Parathyroid adenoma (tissue), 2 donors: ENCODE results near the gene DLGAP3.

ENCODE experiments used
- H2AFZ ChIP-seq: fragments of 300-600 bp; sonication (generic); one replicate; pipeline ENCODE4 v1.7.0; 2017; ENCODE audit warnings: antibody characterized with exemption, mild to moderate bottlenecking
- H3K27ac ChIP-seq: fragments of 300-600 bp; sonication (generic); one replicate; pipeline ENCODE4 v1.7.0; 2017
- H3K27me3 ChIP-seq: fragments of 300-600 bp; sonication (generic); one replicate; pipeline ENCODE4 v1.7.0; 2017; ENCODE audit warnings: low read length; ENCODE audit not compliant: control insufficient read depth, insufficient read depth
- H3K36me3 ChIP-seq: fragments of 300-600 bp; sonication (generic); one replicate; pipeline ENCODE4 v1.7.0; 2017; ENCODE audit warnings: low read length; ENCODE audit not compliant: control insufficient read depth, insufficient read depth
- H3K4me1 ChIP-seq: fragments of 300-600 bp; sonication (generic); one replicate; pipeline ENCODE4 v1.7.0; 2017; ENCODE audit warnings: control low read depth
- H3K4me2 ChIP-seq: fragments of 300-600 bp; sonication (generic); one replicate; pipeline ENCODE4 v1.7.0; 2017; ENCODE audit warnings: low read length
- H3K4me3 ChIP-seq: fragments of 300-600 bp; sonication (generic); one replicate; pipeline ENCODE4 v1.7.0; 2017; ENCODE audit warnings: low read depth, low read length
- H3K79me2 ChIP-seq: fragments of 300-600 bp; sonication (generic); one replicate; pipeline ENCODE4 v1.7.0; 2017; ENCODE audit warnings: control low read depth
- H3K9ac ChIP-seq: fragments of 300-600 bp; sonication (generic); one replicate; pipeline ENCODE4 v1.7.0; 2017; ENCODE audit warnings: mild to moderate bottlenecking
- H3K9me3 ChIP-seq: fragments of 300-600 bp; sonication (generic); one replicate; pipeline ENCODE4 v1.7.0; 2017; ENCODE audit warnings: low read length; ENCODE audit not compliant: control insufficient read depth
- CTCF ChIP-seq: fragments of 300-600 bp; sonication (generic); IDR thresholded peaks from one replicate; pipeline ENCODE4 v1.7.0; 2017; ENCODE audit warnings: antibody characterized with exemption, mild to moderate bottlenecking
- donor health status: primary hyperparathyroidism.

DLGAP3 gene

GRCh38 chr1:34845131-34845901 lies 84.1 kb downstream of the DLGAP3 start:
- Histone ChIP-seq H2AFZ (no peak overlapping the region), H3K27ac (no peak overlapping the region), H3K27me3 (no peaks in the 10 kb centered on the region), H3K4me3 (no peak overlapping the region), H3K36me3 (no peaks in the 10 kb centered on the region), H3K79me2 (peaks cover 11% of the 10 kb centered on the region), H3K4me2 (no peak overlapping the region), H3K9me3 (no peaks in the 10 kb centered on the region), H3K9ac (no peak overlapping the region), H3K4me1 (no peaks in the 10 kb centered on the region)
- TF ChIP-seq CTCF = no peak

- Histone ChIP-seq H3K4me3 (no peak overlapping the region), H2AFZ (no peak overlapping the region), H3K36me3 (no peaks in the 10 kb centered on the region), H3K79me2 (peaks cover 11% of the 10 kb centered on the region), H3K4me2 (no peak overlapping the region), H3K27me3 (no peaks in the 10 kb centered on the region), H3K4me1 (no peaks in the 10 kb centered on the region), H3K9me3 (no peaks in the 10 kb centered on the region), H3K27ac (no peak overlapping the region), H3K9ac (no peak overlapping the region)
- no peak for TF ChIP-seq CTCF
Measured at GRCh38 chr1:34844252-34844634, 85.2 kb downstream of the DLGAP3 start.

- H3K27ac ChIP-seq = no peak overlapping the region
- H2AFZ ChIP-seq = no peak overlapping the region
- no peak overlapping the region for H3K9ac ChIP-seq
- no peak overlapping the region for H3K4me3 ChIP-seq
- no peaks in the 10 kb centered on the region for H3K9me3 ChIP-seq
- H3K27me3 ChIP-seq = no peaks in the 10 kb centered on the region
- no peak for TF ChIP-seq CTCF
- peaks cover 10% of the 10 kb centered on the region for H3K79me2 ChIP-seq
- H3K36me3 ChIP-seq = no peaks in the 10 kb centered on the region
- H3K4me1 ChIP-seq = no peaks in the 10 kb centered on the region
- H3K4me2 ChIP-seq = no peak overlapping the region
Measured at GRCh38 chr1:34843392-34844251, 85.8 kb downstream of the DLGAP3 start.

GRCh38 chr1:34842952-34843371 lies 86.5 kb downstream of the DLGAP3 start:
- Histone ChIP-seq H3K4me3 (no peak overlapping the region), H3K27me3 (no peaks in the 10 kb centered on the region), H3K9me3 (no peaks in the 10 kb centered on the region), H2AFZ (no peak overlapping the region), H3K79me2 (peaks cover 6% of the 10 kb centered on the region), H3K4me2 (no peak overlapping the region), H3K4me1 (no peaks in the 10 kb centered on the region), H3K9ac (no peak overlapping the region), H3K36me3 (no peaks in the 10 kb centered on the region), H3K27ac (no peak overlapping the region)
- TF ChIP-seq CTCF = no peak
